H9 (cell line): Measurements from ENCODE around the gene COA6. TPM values are rescaled to one million over a fixed set of nuclear protein-coding genes. Genes with fewer than 3 reads are reported as not detected.

Source experiments
- DNase-seq: peaks from one replicate; pipeline ENCODE4 v3.0.0-alpha.2; 2017
- H2AFZ ChIP-seq: one replicate; pipeline ENCODE4 v1.6.1; 2013; ENCODE audit warnings: mild to moderate bottlenecking, low read length, control low read depth, moderate library complexity
- H2AK5ac ChIP-seq: 2 replicates; pipeline ENCODE4 v1.6.1; 2013; ENCODE audit warnings: low read length, control low read depth, mixed read lengths; ENCODE audit not compliant: insufficient read length
- H2BK120ac ChIP-seq: one replicate; pipeline ENCODE4 v1.6.1; 2013; ENCODE audit warnings: low read depth, mild to moderate bottlenecking, low read length, control low read depth, inconsistent platforms; ENCODE audit not compliant: poor library complexity, severe bottlenecking
- H2BK12ac ChIP-seq: 2 replicates; pipeline ENCODE4 v1.6.1; 2013; ENCODE audit warnings: low read length, control low read depth, mixed read lengths, low read depth; ENCODE audit not compliant: insufficient read length
- H2BK15ac ChIP-seq: 2 replicates; pipeline ENCODE4 v1.6.1; 2013; ENCODE audit warnings: low read depth, low read length, control low read depth
- H2BK20ac ChIP-seq: one replicate; pipeline ENCODE4 v1.6.1; 2013; ENCODE audit warnings: low read depth, mild to moderate bottlenecking, low read length, control low read depth, inconsistent platforms; ENCODE audit not compliant: poor library complexity, severe bottlenecking
- H2BK5ac ChIP-seq: 2 replicates; pipeline ENCODE4 v1.6.1; 2013; ENCODE audit warnings: low read length, control low read depth, mixed read lengths; ENCODE audit not compliant: insufficient read length
- H3K14ac ChIP-seq: 2 replicates; pipeline ENCODE4 v1.6.1; 2013; ENCODE audit warnings: low read length, control low read depth; ENCODE audit not compliant: insufficient read depth
- H3K18ac ChIP-seq: 2 replicates; pipeline ENCODE4 v1.6.1; 2013; ENCODE audit warnings: low read depth, mild to moderate bottlenecking, mixed read lengths, low read length, control low read depth; ENCODE audit not compliant: insufficient read length
- H3K23ac ChIP-seq: 2 replicates; pipeline ENCODE4 v1.6.1; 2013; ENCODE audit warnings: low read length, control low read depth, mixed read lengths, low read depth; ENCODE audit not compliant: insufficient read length
- H3K23me2 ChIP-seq: 2 replicates; pipeline ENCODE4 v1.6.1; 2013; ENCODE audit warnings: low read depth, mild to moderate bottlenecking, mixed read lengths, low read length, control low read depth; ENCODE audit not compliant: insufficient read length, poor library complexity, severe bottlenecking
- H3K27ac ChIP-seq: 2 replicates; pipeline ENCODE4 v1.5.1; 2013; ENCODE audit warnings: low read length, control low read depth, mixed read lengths, low read depth; ENCODE audit not compliant: insufficient read length
- H3K27me3 ChIP-seq: 2 replicates; pipeline ENCODE4 v1.6.1; 2013; ENCODE audit warnings: low read length, control low read depth, inconsistent platforms; ENCODE audit not compliant: insufficient read depth
- H3K4ac ChIP-seq: 2 replicates; pipeline ENCODE4 v1.6.1; 2013; ENCODE audit warnings: low read depth, mild to moderate bottlenecking, control low read depth, inconsistent platforms, low read length, moderate library complexity
- H3K4me1 ChIP-seq: 2 replicates; pipeline ENCODE4 v1.6.1; 2013; ENCODE audit warnings: low read length, control low read depth, inconsistent platforms; ENCODE audit not compliant: insufficient read depth
- H3K4me2 ChIP-seq: 2 replicates; pipeline ENCODE4 v1.6.1; 2013; ENCODE audit warnings: low read length, control low read depth, mixed read lengths; ENCODE audit not compliant: insufficient read length, insufficient read depth
- H3K56ac ChIP-seq: 2 replicates; pipeline ENCODE4 v1.6.1; 2013; ENCODE audit warnings: low read depth, mild to moderate bottlenecking, mixed read lengths, low read length, control low read depth; ENCODE audit not compliant: insufficient read length
- H3K79me1 ChIP-seq: 2 replicates; pipeline ENCODE4 v1.6.1; 2013; ENCODE audit warnings: low read depth, mild to moderate bottlenecking, moderate library complexity, low read length, control low read depth, inconsistent platforms; ENCODE audit not compliant: insufficient read depth, poor library complexity, severe bottlenecking
- H3K79me2 ChIP-seq: 2 replicates; pipeline ENCODE4 v1.6.1; 2013; ENCODE audit warnings: low read length, control low read depth, inconsistent platforms; ENCODE audit not compliant: insufficient read depth
- H3K9ac ChIP-seq: 2 replicates; pipeline ENCODE4 v1.6.1; 2013; ENCODE audit warnings: low read length, control low read depth, mixed read lengths; ENCODE audit not compliant: insufficient read length; ENCODE audit errors: extremely low read depth
- H3K9me3 ChIP-seq: one replicate; pipeline ENCODE4 v1.6.1; 2013; ENCODE audit warnings: low read depth, low read length, inconsistent platforms; ENCODE audit not compliant: control insufficient read depth
- H3T11ph ChIP-seq: one replicate; pipeline ENCODE4 v1.6.1; 2013; ENCODE audit warnings: mild to moderate bottlenecking, low read length, control low read depth, inconsistent platforms
- H4K20me1 ChIP-seq: one replicate; pipeline ENCODE4 v1.6.1; 2013; ENCODE audit not compliant: control insufficient read depth, insufficient read length, insufficient read depth
- H4K5ac ChIP-seq: 2 replicates; pipeline ENCODE4 v1.6.1; 2013; ENCODE audit warnings: low read depth, mild to moderate bottlenecking, mixed read lengths, low read length, control low read depth; ENCODE audit not compliant: insufficient read length
- H4K8ac ChIP-seq: replicated peaks from 2 replicates; pipeline ENCODE4 v1.6.1; 2013; ENCODE audit warnings: low read length, control low read depth, mixed read lengths, low read depth; ENCODE audit not compliant: insufficient read length
- H4K91ac ChIP-seq: 2 replicates; pipeline ENCODE4 v1.6.1; 2013; ENCODE audit warnings: low read depth, mild to moderate bottlenecking, moderate library complexity, mixed read lengths, low read length, control low read depth; ENCODE audit not compliant: insufficient read length
- H3K27ac Mint-ChIP-seq, 3 experiments: 2 replicates in 2 of 3; 3 replicates in 1 of 3; pipeline ENCODE4 v1.8.0; 2020 to 2021; ENCODE audit warnings: mixed read lengths in 3 of 3, mild to moderate bottlenecking in 1 of 3, moderate library complexity in 1 of 3
- H3K27me3 Mint-ChIP-seq: 2 replicates; pipeline ENCODE4 v1.8.0; 2021; ENCODE audit warnings: low read depth, mild to moderate bottlenecking, moderate library complexity, mixed read lengths
- H3K36me3 Mint-ChIP-seq, 3 experiments: 2 replicates in 2 of 3; 3 replicates in 1 of 3; pipeline ENCODE4 v1.8.0; 2020 to 2021; ENCODE audit warnings: low read depth in 3 of 3, mixed read lengths in 3 of 3; ENCODE audit not compliant: insufficient read depth in 1 of 3
- H3K4me1 Mint-ChIP-seq, 2 experiments: 2 replicates each; pipeline ENCODE4 v1.8.0; 2020; ENCODE audit warnings: mixed read lengths in 2 of 2
- H3K4me3 Mint-ChIP-seq, 2 experiments: 2 replicates in 1 of 2; 3 replicates in 1 of 2; pipeline ENCODE4 v1.8.0; 2020 to 2021; ENCODE audit warnings: mild to moderate bottlenecking in 2 of 2, mixed read lengths in 2 of 2, moderate library complexity in 1 of 2
- H3K9me3 Mint-ChIP-seq, 2 experiments: 2 replicates in 1 of 2; 3 replicates in 1 of 2; pipeline ENCODE4 v1.8.0; 2020; ENCODE audit warnings: mild to moderate bottlenecking in 2 of 2, mixed read lengths in 2 of 2, moderate library complexity in 1 of 2
- CTCF ChIP-seq: fragments of 200-600 bp; sonication (generic); conservative IDR thresholded peaks from 3 replicates; pipeline ENCODE4 v1.8.0; 2021; ENCODE audit warnings: antibody characterized with exemption, mild to moderate bottlenecking
- WGBS: extraction: QIAGEN DNeasy Blood & Tissue Kit; methylation state at CpG from one replicate; pipeline ENCODE4 v1.1.7; 2013; ENCODE audit warnings: missing lambda C conversion rate, low lambda C conversion rate, mixed read lengths; ENCODE audit not compliant: insufficient read length; ENCODE audit errors: extremely low coverage; 5-methylcytosine and 5-hydroxymethylcytosine counted together
- total RNA-seq: library from RNA; stranded (reverse); gene quantifications from 2 replicates; pipeline ENCODE4 v1.2.1, GENCODE V29; 2021

Gene COA6
- total RNA-seq, 1 experiment from 2014 or later, result 42.3 TPM

GRCh38 chr1:234396871-234397270 is 23.6 kb downstream of the COA6 start:
- Histone ChIP-seq H3K79me2 (0 out of 2 replicates have a peak, but pooled peaks cover 2% of the 10 kb centered on the region), H3K18ac (no peak overlapping the region), H2BK5ac (no peak overlapping the region), H3K9ac (no peak overlapping the region), H3K9me3 (no peaks in the 10 kb centered on the region), H3K4ac (no peak overlapping the region), H2BK15ac (no peak overlapping the region), H2BK20ac (no peak overlapping the region), H4K20me1 (no peaks in the 10 kb centered on the region), H2BK120ac (no peak overlapping the region), H4K8ac (no peak overlapping the region), H3K27me3 (no peaks in the 10 kb centered on the region), H3K79me1 (no peaks in the 10 kb centered on the region), H2AK5ac (no peak overlapping the region), H4K91ac (no peak overlapping the region), H4K5ac (no peak overlapping the region), H3K56ac (no peak overlapping the region), H3T11ph (no peak overlapping the region), H3K23ac (no peak overlapping the region), H3K27ac (no peak overlapping the region), H3K23me2 (no peaks in the 10 kb centered on the region), H2BK12ac (no peak overlapping the region), H3K14ac (no peak overlapping the region), H3K4me1 (no peaks in the 10 kb centered on the region), H2AFZ (no peak overlapping the region), H3K4me2 (no peak overlapping the region)
- DNase-seq, result no peak
- no peak for TF ChIP-seq CTCF
- Mint-ChIP-seq H3K27me3 (no peaks in the 10 kb centered on the region), H3K9me3 (peaks cover 3 to 4% of the 10 kb centered on the region in 2 experiments; a peak in 3 of 5 replicates), H3K27ac (no peak overlapping the region; a peak in 1 of 7 replicates), H3K4me1 (no peaks in the 10 kb centered on the region), H3K36me3 (peaks cover 4 to 26% (median 22%) of the 10 kb centered on the region in 3 experiments), H3K4me3 (no peak overlapping the region)
- WGBS, result no CpG with 5 or more reads among the region's 6 CpGs
